GM23338 (cell line): ENCODE data around the gene TSPAN32. TPM values are rescaled to one million over a fixed set of nuclear protein-coding genes. Genes with fewer than 3 reads are reported as not detected.

ENCODE experiments used
- ATAC-seq: fragments of 200-7000 bp; cut with Tn5 transposase; 3 replicates; pipeline ENCODE4 v1.9.1; 2020
- DNase-seq: peaks from one replicate; pipeline ENCODE4 v3.0.0-alpha.2; 2015; ENCODE audit warnings: low spot score
- H2AFZ ChIP-seq: fragments of 200-600 bp; sonication (generic); 2 replicates; pipeline ENCODE4 v1.8.0; 2016; ENCODE audit warnings: antibody characterized with exemption, mild to moderate bottlenecking, moderate library complexity
- H3F3A ChIP-seq: fragments of 200-600 bp; sonication (generic); replicated peaks from 2 replicates; pipeline ENCODE4 v1.8.0; 2017; ENCODE audit warnings: antibody characterized with exemption, mixed run types, low read depth
- H3K27ac ChIP-seq: fragments of 200-600 bp; sonication (generic); 2 replicates; pipeline ENCODE4 v1.6.1; 2016; ENCODE audit warnings: low read depth
- H3K27me3 ChIP-seq: fragments of 200-600 bp; sonication (generic); 2 replicates; pipeline ENCODE4 v1.8.0; 2016; ENCODE audit warnings: mild to moderate bottlenecking, mixed run types, moderate library complexity; ENCODE audit not compliant: insufficient read depth
- H3K36me3 ChIP-seq: fragments of 200-600 bp; sonication (generic); 2 replicates; pipeline ENCODE4 v1.8.0; 2016; ENCODE audit warnings: mild to moderate bottlenecking; ENCODE audit not compliant: insufficient read depth
- H3K4me1 ChIP-seq: fragments of 200-600 bp; sonication (generic); 2 replicates; pipeline ENCODE4 v1.8.0; 2016; ENCODE audit warnings: mild to moderate bottlenecking, moderate library complexity; ENCODE audit not compliant: insufficient read depth
- H3K4me2 ChIP-seq: fragments of 200-600 bp; sonication (generic); 2 replicates; pipeline ENCODE4 v1.7.1; 2017; ENCODE audit warnings: mixed run types
- H3K4me3 ChIP-seq: fragments of 200-600 bp; sonication (generic); 2 replicates; pipeline ENCODE4 v1.6.1; 2016; ENCODE audit warnings: mixed run types
- H3K79me2 ChIP-seq: fragments of 200-600 bp; sonication (generic); replicated peaks from 2 replicates; pipeline ENCODE4 v1.8.0; 2017; ENCODE audit warnings: mild to moderate bottlenecking; ENCODE audit not compliant: insufficient read depth
- H3K9me2 ChIP-seq: fragments of 200-600 bp; sonication (generic); 2 replicates; pipeline ENCODE4 v1.8.0; 2017; ENCODE audit not compliant: insufficient read depth
- H4K20me1 ChIP-seq: fragments of 200-600 bp; sonication (generic); replicated peaks from 2 replicates; pipeline ENCODE4 v1.8.0; 2017; ENCODE audit warnings: mild to moderate bottlenecking; ENCODE audit not compliant: insufficient read depth
- H3K27ac Mint-ChIP-seq: 2 replicates; pipeline ENCODE4 v1.8.0; 2020; ENCODE audit warnings: inconsistent platforms, mild to moderate bottlenecking, moderate library complexity, mixed read lengths
- H3K27me3 Mint-ChIP-seq: 3 replicates; pipeline ENCODE4 v1.8.0; 2022; ENCODE audit warnings: low read depth, mild to moderate bottlenecking, moderate library complexity, mixed read lengths, inconsistent platforms; ENCODE audit not compliant: insufficient read depth, poor library complexity
- H3K36me3 Mint-ChIP-seq: 3 replicates; pipeline ENCODE4 v1.8.0; 2021; ENCODE audit warnings: low read depth, mild to moderate bottlenecking, inconsistent platforms, moderate library complexity, mixed read lengths
- H3K4me1 Mint-ChIP-seq: 3 replicates; pipeline ENCODE4 v1.8.0; 2020; ENCODE audit warnings: mild to moderate bottlenecking, inconsistent platforms, mixed read lengths
- H3K4me3 Mint-ChIP-seq: 3 replicates; pipeline ENCODE4 v1.8.0; 2021; ENCODE audit warnings: moderate library complexity, mild to moderate bottlenecking, inconsistent platforms, mixed read lengths
- H3K9me3 Mint-ChIP-seq: 3 replicates; pipeline ENCODE4 v1.8.0; 2020; ENCODE audit warnings: moderate library complexity, mild to moderate bottlenecking, inconsistent platforms, mixed read lengths
- CREB1 ChIP-seq: fragments of 250-450 bp; sonication (Bioruptor Pico); IDR thresholded peaks from 2 replicates; pipeline ENCODE4 v1.5.0; 2020; ENCODE audit warnings: low read depth, mild to moderate bottlenecking, moderate library complexity
- CTCF ChIP-seq, 2 experiments: fragments of 200-600 bp in 1 of 2; sonication (generic) in 1 of 2; conservative IDR thresholded peaks; 2 replicates each; pipeline versions ENCODE4 v1.5.1 to v1.6.1; 2016 to 2017; ENCODE audit warnings: antibody characterized with exemption in 2 of 2, low read depth in 2 of 2, mild to moderate bottlenecking in 2 of 2, moderate library complexity in 1 of 2
- ETS1 ChIP-seq: IDR thresholded peaks from 2 replicates; pipeline ENCODE4 v1.6.1; 2016; ENCODE audit warnings: antibody characterized with exemption
- EZH2 ChIP-seq: fragments of 200-600 bp; sonication (generic); IDR thresholded peaks from one replicate; pipeline ENCODE4 v1.8.0; 2017; ENCODE audit warnings: antibody characterized with exemption, mild to moderate bottlenecking, low read depth; ENCODE audit not compliant: unreplicated experiment
- EZH2phosphoT487 ChIP-seq: fragments of 200-600 bp; sonication (generic); IDR thresholded peaks from one replicate; pipeline ENCODE4 v1.8.1; 2018; ENCODE audit warnings: antibody characterized with exemption; ENCODE audit not compliant: unreplicated experiment
- JUNB ChIP-seq: IDR thresholded peaks from one replicate; pipeline ENCODE4 v1.6.1; 2016; ENCODE audit warnings: antibody characterized with exemption; ENCODE audit not compliant: unreplicated experiment
- NANOG ChIP-seq: IDR thresholded peaks from 2 replicates; pipeline ENCODE4 v1.6.1; 2016; ENCODE audit warnings: antibody characterized with exemption, borderline replicate concordance
- POLR2AphosphoS5 ChIP-seq: IDR thresholded peaks from 2 replicates; pipeline ENCODE4 v1.6.1; 2016; ENCODE audit warnings: antibody characterized with exemption, low read depth
- REST ChIP-seq: IDR thresholded peaks from one replicate; pipeline ENCODE4 v1.6.1; 2018; ENCODE audit warnings: antibody characterized with exemption; ENCODE audit not compliant: unreplicated experiment
- STAT1 ChIP-seq: IDR thresholded peaks from one replicate; pipeline ENCODE4 v1.6.1; 2016; ENCODE audit warnings: antibody characterized with exemption; ENCODE audit not compliant: unreplicated experiment
- ZNF114 ChIP-seq: fragments of 250-450 bp; sonication (Bioruptor Pico); IDR thresholded peaks from 2 replicates; pipeline ENCODE4 v1.5.0; 2020; ENCODE audit warnings: mild to moderate bottlenecking, moderate library complexity
- ZNF331 ChIP-seq: fragments of 250-450 bp; sonication (Bioruptor Pico); IDR thresholded peaks from 2 replicates; pipeline ENCODE4 v1.5.0; 2020; ENCODE audit warnings: low read depth, mild to moderate bottlenecking, moderate library complexity
- polyA plus RNA-seq: library from polyadenylated mRNA; unstranded; fragments of >200 nt; fragmentation: Nextera tagmentation; extraction: Ambion mirVana; gene quantifications from 2 replicates; pipeline ENCODE4 v1.2.1, GENCODE V29; 2016
- total RNA-seq: library from RNA; depleted of rRNA; stranded (reverse); fragments of >200 nt; shearing (Covaris generic); gene quantifications from 2 replicates; pipeline ENCODE4 v1.2.3, GENCODE V29; 2014
- TF ChIP-seq, protein P1 (sequence below): fragments of 250-450 bp; sonication (Bioruptor Pico); IDR thresholded peaks from 2 replicates; pipeline ENCODE4 v1.5.0; 2020; ENCODE audit warnings: mild to moderate bottlenecking, moderate library complexity

TSPAN32 gene
- total and polyA plus RNA-seq, 2 experiments from 2014 or later = not detected

GRCh38 chr11:2316169-2316962 lies 14.6 kb downstream of the TSPAN32 start:
- no peak overlapping the region for H3K27ac ChIP-seq
- H3K4me1 Mint-ChIP-seq = no peaks in the 10 kb centered on the region
- no peaks in the 10 kb centered on the region for H3K27me3 ChIP-seq
- no peaks in the 10 kb centered on the region for H3K79me2 ChIP-seq
- H3K27ac Mint-ChIP-seq = no peak overlapping the region
- TF ChIP-seq STAT1 (no peak), CTCF (conservative IDR thresholded peaks at IDR 0.05; ENCODE audit: low read depth in 2 of 2) (no peak), EZH2phosphoT487 (no peak), JUNB (no peak), POLR2AphosphoS5 (no peak), ZNF331 (CRISPR knock-in tag) (no peak), EZH2 (no peak), NANOG (no peak), ETS1 (no peak), ZNF114 (no peak), CREB1 (CRISPR knock-in tag) (no peak), REST (no peak)
- TF ChIP-seq, protein P1, sequence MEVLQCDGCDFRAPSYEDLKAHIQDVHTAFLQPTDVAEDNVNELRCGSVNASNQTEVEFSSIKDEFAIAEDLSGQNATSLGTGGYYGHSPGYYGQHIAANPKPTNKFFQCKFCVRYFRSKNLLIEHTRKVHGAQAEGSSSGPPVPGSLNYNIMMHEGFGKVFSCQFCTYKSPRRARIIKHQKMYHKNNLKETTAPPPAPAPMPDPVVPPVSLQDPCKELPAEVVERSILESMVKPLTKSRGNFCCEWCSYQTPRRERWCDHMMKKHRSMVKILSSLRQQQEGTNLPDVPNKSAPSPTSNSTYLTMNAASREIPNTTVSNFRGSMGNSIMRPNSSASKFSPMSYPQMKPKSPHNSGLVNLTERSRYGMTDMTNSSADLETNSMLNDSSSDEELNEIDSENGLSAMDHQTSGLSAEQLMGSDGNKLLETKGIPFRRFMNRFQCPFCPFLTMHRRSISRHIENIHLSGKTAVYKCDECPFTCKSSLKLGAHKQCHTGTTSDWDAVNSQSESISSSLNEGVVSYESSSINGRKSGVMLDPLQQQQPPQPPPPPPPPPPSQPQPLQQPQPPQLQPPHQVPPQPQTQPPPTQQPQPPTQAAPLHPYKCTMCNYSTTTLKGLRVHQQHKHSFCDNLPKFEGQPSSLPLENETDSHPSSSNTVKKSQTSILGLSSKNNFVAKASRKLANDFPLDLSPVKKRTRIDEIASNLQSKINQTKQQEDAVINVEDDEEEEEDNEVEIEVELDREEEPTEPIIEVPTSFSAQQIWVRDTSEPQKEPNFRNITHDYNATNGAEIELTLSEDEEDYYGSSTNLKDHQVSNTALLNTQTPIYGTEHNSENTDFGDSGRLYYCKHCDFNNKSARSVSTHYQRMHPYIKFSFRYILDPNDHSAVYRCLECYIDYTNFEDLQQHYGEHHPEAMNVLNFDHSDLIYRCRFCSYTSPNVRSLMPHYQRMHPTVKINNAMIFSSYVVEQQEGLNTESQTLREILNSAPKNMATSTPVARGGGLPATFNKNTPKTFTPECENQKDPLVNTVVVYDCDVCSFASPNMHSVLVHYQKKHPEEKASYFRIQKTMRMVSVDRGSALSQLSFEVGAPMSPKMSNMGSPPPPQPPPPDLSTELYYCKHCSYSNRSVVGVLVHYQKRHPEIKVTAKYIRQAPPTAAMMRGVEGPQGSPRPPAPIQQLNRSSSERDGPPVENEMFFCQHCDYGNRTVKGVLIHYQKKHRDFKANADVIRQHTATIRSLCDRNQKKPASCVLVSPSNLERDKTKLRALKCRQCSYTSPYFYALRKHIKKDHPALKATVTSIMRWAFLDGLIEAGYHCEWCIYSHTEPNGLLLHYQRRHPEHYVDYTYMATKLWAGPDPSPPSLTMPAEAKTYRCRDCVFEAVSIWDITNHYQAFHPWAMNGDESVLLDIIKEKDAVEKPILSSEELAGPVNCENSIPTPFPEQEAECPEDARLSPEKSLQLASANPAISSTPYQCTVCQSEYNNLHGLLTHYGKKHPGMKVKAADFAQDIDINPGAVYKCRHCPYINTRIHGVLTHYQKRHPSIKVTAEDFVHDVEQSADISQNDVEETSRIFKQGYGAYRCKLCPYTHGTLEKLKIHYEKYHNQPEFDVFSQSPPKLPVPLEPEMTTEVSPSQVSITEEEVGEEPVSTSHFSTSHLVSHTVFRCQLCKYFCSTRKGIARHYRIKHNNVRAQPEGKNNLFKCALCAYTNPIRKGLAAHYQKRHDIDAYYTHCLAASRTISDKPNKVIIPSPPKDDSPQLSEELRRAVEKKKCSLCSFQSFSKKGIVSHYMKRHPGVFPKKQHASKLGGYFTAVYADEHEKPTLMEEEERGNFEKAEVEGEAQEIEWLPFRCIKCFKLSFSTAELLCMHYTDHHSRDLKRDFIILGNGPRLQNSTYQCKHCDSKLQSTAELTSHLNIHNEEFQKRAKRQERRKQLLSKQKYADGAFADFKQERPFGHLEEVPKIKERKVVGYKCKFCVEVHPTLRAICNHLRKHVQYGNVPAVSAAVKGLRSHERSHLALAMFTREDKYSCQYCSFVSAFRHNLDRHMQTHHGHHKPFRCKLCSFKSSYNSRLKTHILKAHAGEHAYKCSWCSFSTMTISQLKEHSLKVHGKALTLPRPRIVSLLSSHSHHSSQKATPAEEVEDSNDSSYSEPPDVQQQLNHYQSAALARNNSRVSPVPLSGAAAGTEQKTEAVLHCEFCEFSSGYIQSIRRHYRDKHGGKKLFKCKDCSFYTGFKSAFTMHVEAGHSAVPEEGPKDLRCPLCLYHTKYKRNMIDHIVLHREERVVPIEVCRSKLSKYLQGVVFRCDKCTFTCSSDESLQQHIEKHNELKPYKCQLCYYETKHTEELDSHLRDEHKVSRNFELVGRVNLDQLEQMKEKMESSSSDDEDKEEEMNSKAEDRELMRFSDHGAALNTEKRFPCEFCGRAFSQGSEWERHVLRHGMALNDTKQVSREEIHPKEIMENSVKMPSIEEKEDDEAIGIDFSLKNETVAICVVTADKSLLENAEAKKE (CRISPR knock-in tag) = no peak
- no peak overlapping the region for H3K4me3 Mint-ChIP-seq
- H3K9me3 Mint-ChIP-seq = peaks cover 3% of the 10 kb centered on the region; the same call in 1 of the 3 replicates
- no peaks in the 10 kb centered on the region for H3K9me2 ChIP-seq
- no peaks in the 10 kb centered on the region for H3F3A ChIP-seq
- H3K27me3 Mint-ChIP-seq = peaks cover 10% of the 10 kb centered on the region
- no peak for DNase-seq
- ATAC-seq = no peak
- no peaks in the 10 kb centered on the region for H4K20me1 ChIP-seq
- H3K4me3 ChIP-seq = no peak overlapping the region
- no peak overlapping the region for H3K4me2 ChIP-seq
- no peaks in the 10 kb centered on the region; the same call in 2 of the 3 replicates for H3K36me3 Mint-ChIP-seq
- no peaks in the 10 kb centered on the region for H3K36me3 ChIP-seq
- H2AFZ ChIP-seq = no peak overlapping the region
- H3K4me1 ChIP-seq = no peaks in the 10 kb centered on the region
